Subcutaneous adipose tissue (tissue), 4 donors: ENCODE data around the gene RBM34. TPM values are rescaled to one million over a fixed set of nuclear protein-coding genes. Genes with fewer than 3 reads are reported as not detected.

ENCODE experiments used
- CTCF ChIP-seq: fragments of 450-650 bp; IDR thresholded peaks from one replicate; pipeline ENCODE4 v1.5.1; 2016; ENCODE audit warnings: low read depth, mild to moderate bottlenecking, control low read depth, antibody characterized with exemption, moderate library complexity
- total RNA-seq, 4 donors: library from RNA; depleted of rRNA; stranded (reverse); fragments of >200 nt; gene quantifications; one replicate each; pipeline ENCODE4 v1.1.0, GENCODE V29; 2016

Gene RBM34
- total RNA-seq, 4 donors from 2014 or later = 32.2 to 57.8 (median 51.8) TPM

- TF ChIP-seq CTCF = no peak
These were observed 49.9 kb downstream of the RBM34 start for GRCh38 chr1:235111107-235111506.

GRCh38 chr1:235108876-235109275 is 52.2 kb downstream of the RBM34 start:
- no peak for TF ChIP-seq CTCF

GRCh38 chr1:235108185-235108593 is 52.9 kb downstream of the RBM34 start:
- TF ChIP-seq CTCF = no peak

GRCh38 chr1:235107368-235108184 is 53.5 kb downstream of the RBM34 start:
- TF ChIP-seq CTCF = no peak

- TF ChIP-seq CTCF = no peak
These were observed 54.6 kb downstream of the RBM34 start for GRCh38 chr1:235106457-235106856.

GRCh38 chr1:235105051-235106043 is 55.7 kb downstream of the RBM34 start:
- TF ChIP-seq CTCF = no peak

- no peak for TF ChIP-seq CTCF
These were observed 58.0 kb downstream of the RBM34 start for GRCh38 chr1:235102993-235103411.
